Endothelial cell of umbilical vein (primary cell): Measurements from ENCODE around the gene SPATS2L. TPM values are rescaled to one million over a fixed set of nuclear protein-coding genes. Genes with fewer than 3 reads are reported as not detected.

Experiments
- BruUV-seq: library from RNA; stranded (reverse); fragments of 400-500 nt; replicated peaks from 2 replicates; lab custom pipeline; 2021; lab: Mats Ljungman, UMichigan
- CTCF ChIA-PET: fragments of 300-600, 350-600 bp; sonication (Branson Sonifier 250); formaldehyde crosslinking; loops from one replicate; lab custom pipeline; 2021; ENCODE audit warnings: antibody characterized with exemption, inconsistent platforms; lab: Charles Lee
- POLR2A ChIA-PET: fragments of 300-600, 350-600 bp; sonication (Branson Sonifier 250); formaldehyde crosslinking; loops from one replicate; lab custom pipeline; 2021; ENCODE audit warnings: antibody characterized with exemption, inconsistent platforms; lab: Charles Lee
- DNase-seq: peaks from one replicate; pipeline ENCODE4 v3.0.0-alpha.2; 2011; ENCODE audit warnings: low read depth, low spot score
- FAIRE-seq: peaks from 2 replicates; lab custom pipeline; 2011; peaks lifted over from hg19 to GRCh38; lab: Jason Lieb, UNC
- H2AFZ ChIP-seq: 2 replicates; pipeline ENCODE4 v1.6.0; 2012; ENCODE audit warnings: low read depth, low read length, control low read depth, inconsistent platforms
- H3K27ac ChIP-seq: 2 replicates; pipeline ENCODE4 v1.5.1; 2011; ENCODE audit warnings: low read depth, mild to moderate bottlenecking, control low read depth, low read length, moderate library complexity; ENCODE audit not compliant: insufficient read depth
- H3K27me3 ChIP-seq, 2 experiments: 2 replicates each; pipeline versions ENCODE4 v1.6.0 to v1.6.1; 2011; ENCODE audit warnings: low read length in 2 of 2, mixed read lengths in 1 of 2; ENCODE audit not compliant: control insufficient read depth in 2 of 2, insufficient read depth in 2 of 2
- H3K36me3 ChIP-seq, 2 experiments: 2 replicates in 1 of 2; 3 replicates in 1 of 2; pipeline ENCODE4 v1.5.1; 2011; ENCODE audit warnings: low read length in 2 of 2, mild to moderate bottlenecking in 1 of 2, moderate library complexity in 1 of 2; ENCODE audit not compliant: control insufficient read depth in 2 of 2, insufficient read depth in 2 of 2; ENCODE audit errors: extremely low read depth in 1 of 2
- H3K4me1 ChIP-seq: 3 replicates; pipeline ENCODE4 v1.5.1; 2011; ENCODE audit warnings: mild to moderate bottlenecking, low read length; ENCODE audit not compliant: control insufficient read depth, insufficient read depth; ENCODE audit errors: extremely low read depth
- H3K4me2 ChIP-seq: 2 replicates; pipeline ENCODE4 v1.6.1; 2011; ENCODE audit warnings: low read length, control low read depth, mixed read lengths; ENCODE audit not compliant: insufficient read depth
- H3K4me3 ChIP-seq, 3 experiments: fragments of 200-600 bp in 1 of 3; sonication (generic), shearing (Covaris generic) in 1 of 3; replicated peaks in 1 of 3; 2 replicates each; pipeline ENCODE4 v1.5.1; 2011 to 2016; ENCODE audit warnings: control low read depth in 3 of 3, low read length in 3 of 3, mild to moderate bottlenecking in 2 of 3, inconsistent platforms in 1 of 3, low read depth in 1 of 3, moderate library complexity in 1 of 3; ENCODE audit not compliant: insufficient read depth in 1 of 3
- H3K79me2 ChIP-seq: 2 replicates; pipeline ENCODE4 v1.6.0; 2012; ENCODE audit warnings: low read length, inconsistent platforms; ENCODE audit not compliant: control insufficient read depth, insufficient read depth
- H3K9ac ChIP-seq: replicated peaks from 2 replicates; pipeline ENCODE3; 2011; ENCODE audit warnings: low read length, control low read depth; ENCODE audit not compliant: insufficient read depth; ENCODE audit errors: extremely low read depth
- H3K9me1 ChIP-seq: replicated peaks from 3 replicates; pipeline ENCODE4 v1.6.0; 2011; ENCODE audit warnings: mild to moderate bottlenecking, low read length; ENCODE audit not compliant: control insufficient read depth, insufficient read depth; ENCODE audit errors: extremely low read depth
- H3K9me3 ChIP-seq: replicated peaks from 2 replicates; pipeline ENCODE4 v1.5.1; 2012; ENCODE audit warnings: low read length, inconsistent platforms; ENCODE audit not compliant: control insufficient read depth, insufficient read depth
- H4K20me1 ChIP-seq: replicated peaks from 2 replicates; pipeline ENCODE3; 2011; ENCODE audit warnings: mild to moderate bottlenecking, low read length; ENCODE audit not compliant: control insufficient read depth, insufficient read depth; ENCODE audit errors: extremely low read depth
- CTCF ChIP-seq, 2 donors: IDR thresholded peaks; 1 replicate in 1 of 2; 2 replicates in 1 of 2; pipeline ENCODE4 v1.5.1; 2011; ENCODE audit warnings: low read length in 2 of 2, mild to moderate bottlenecking in 2 of 2, moderate library complexity in 2 of 2, control low read depth in 1 of 2, inconsistent platforms in 1 of 2, low read depth in 1 of 2; ENCODE audit not compliant: insufficient read depth in 1 of 2; ENCODE audit errors: extremely low read depth in 1 of 2
- EZH2 ChIP-seq: IDR thresholded peaks from 2 replicates; pipeline ENCODE4 v1.6.1; 2012; ENCODE audit warnings: borderline replicate concordance, low read depth, mild to moderate bottlenecking, moderate library complexity, low read length, inconsistent platforms; ENCODE audit not compliant: severe bottlenecking
- FOS ChIP-seq: IDR thresholded peaks from 2 replicates; pipeline ENCODE4 v1.6.1; 2011; ENCODE audit warnings: mild to moderate bottlenecking, low read length, moderate library complexity, borderline replicate concordance; ENCODE audit not compliant: insufficient read depth
- GATA2 ChIP-seq: IDR thresholded peaks from 2 replicates; pipeline ENCODE4 v1.7.0; 2011; ENCODE audit warnings: low read depth, mild to moderate bottlenecking, moderate library complexity, mixed read lengths, low read length; ENCODE audit not compliant: insufficient read length, insufficient read depth
- JUN ChIP-seq: IDR thresholded peaks from 2 replicates; pipeline ENCODE4 v1.6.1; 2011; ENCODE audit warnings: borderline replicate concordance, low read depth; ENCODE audit not compliant: insufficient read length, insufficient read depth
- MAX ChIP-seq: IDR thresholded peaks from 2 replicates; pipeline ENCODE4 v1.6.1; 2011; ENCODE audit not compliant: insufficient read depth, insufficient read length
- MYC ChIP-seq: IDR thresholded peaks from one replicate; pipeline ENCODE4 v1.6.1; 2011; ENCODE audit warnings: mild to moderate bottlenecking, low read depth, low read length
- POLR2A ChIP-seq: IDR thresholded peaks from 2 replicates; pipeline ENCODE4 v1.6.1; 2012; ENCODE audit warnings: low read depth, mild to moderate bottlenecking, control low read depth, low read length
- POLR2AphosphoS5 ChIP-seq: IDR thresholded peaks from 2 replicates; pipeline ENCODE4 v1.6.1; 2012; ENCODE audit warnings: low read depth, mild to moderate bottlenecking, control low read depth, low read length, moderate library complexity; ENCODE audit not compliant: insufficient read depth
- dilution Hi-C: fragments of 300-500 bp; cut with MboI; formaldehyde crosslinking; loops from one replicate; pipeline ENCODE4 v1.15.0; 2019; ENCODE audit warnings: low sequenced_read_pairs; ENCODE audit not compliant: extremely low pct_ligation_motif_present
- intact Hi-C: fragments of 100-400 bp; cut with micrococcal nuclease; formaldehyde crosslinking; loops from one replicate; pipeline ENCODE4 v1.10.0; 2022
- polyA plus RNA-seq, 4 experiments: library from polyadenylated mRNA; depleted of rRNA in 3 of 4; stranded (reverse) in 3 of 4; unstranded in 1 of 4; fragments of >200 nt; gene quantifications; 2 replicates each; pipeline versions ENCODE4 v1.2.1 to v1.2.3, GENCODE V29; 2011 to 2012; ENCODE audit warnings: missing spikeins in 1 of 4
- total RNA-seq: library from RNA; stranded (reverse); gene quantifications from 2 replicates; pipeline ENCODE4 v1.2.3, GENCODE V29; 2021

Gene SPATS2L
- total and polyA plus RNA-seq, 2 donors (not counting 3 experiments of a cell fraction or from before 2014, with no cell fraction given), result 29.1 to 72.9 TPM

GRCh38 chr2:200404615-200405014, 98.1 kb downstream of the SPATS2L start:
- H3K9ac ChIP-seq, result no peak overlapping the region
- intact Hi-C loops, result loop anchor here (1.0 to 10.0 kb wide), 2 partner anchors 7 to 380 kb away; no protein-coding TSS in a partner anchor

More at GRCh38 chr2:200404615-200405014, 98.1 kb downstream of the SPATS2L start:
- Histone ChIP-seq H3K9me3 (no peaks in the 10 kb centered on the region), H2AFZ (no peak overlapping the region), H3K27me3 (no peaks in the 10 kb centered on the region), H3K4me1 (peaks cover 48% of the 10 kb centered on the region), H3K4me3 (no peak overlapping the region), H3K36me3 (no peaks in the 10 kb centered on the region), H3K79me2 (peaks cover 9% of the 10 kb centered on the region), H4K20me1 (no peaks in the 10 kb centered on the region), H3K4me2 (peak overlapping the region; percentile 93), H3K9me1 (no peaks in the 10 kb centered on the region), H3K27ac (peak overlapping the region; percentile 99)
- ChIA-PET POLR2A (no interaction called here), CTCF (interaction anchor here (1.1 to 2.8 kb wide), 3 partner anchors 9 to 77 kb away, joined by 3 to 10 read pairs (median 3); no protein-coding TSS in a partner anchor)
- no peak for TF ChIP-seq FOS
- TF ChIP-seq MYC, result no peak
- no peak for TF ChIP-seq EZH2
- TF ChIP-seq CTCF (IDR thresholded peaks at IDR 0.05; ENCODE audit: extremely low read depth in 1 of 2, insufficient read depth in 1 of 2, low read depth in 1 of 2, low read length in 2 of 2), result no peak
- no peak for TF ChIP-seq MAX
- no peak for TF ChIP-seq POLR2A
- no peak for TF ChIP-seq GATA2
- TF ChIP-seq JUN, result no peak
- TF ChIP-seq POLR2AphosphoS5, result no peak
- DNase-seq (no peak), FAIRE-seq (no peak)
- dilution Hi-C loops, result no loop called here
- BruUV-seq, result no TSS peak
